T-helper 1 cell (primary cell): ENCODE results near the gene LYPD5.
"Not testable (repeated sequence)": the region's sequence is repeated elsewhere in the genome, so short reads cannot be mapped to it uniquely, and the experiment has no call there.

Experiments used
- DNase-seq, 5 donors: peaks; one replicate each; pipeline ENCODE4 v3.0.0-alpha.2; 2012 to 2020

Gene LYPD5

DNA sequence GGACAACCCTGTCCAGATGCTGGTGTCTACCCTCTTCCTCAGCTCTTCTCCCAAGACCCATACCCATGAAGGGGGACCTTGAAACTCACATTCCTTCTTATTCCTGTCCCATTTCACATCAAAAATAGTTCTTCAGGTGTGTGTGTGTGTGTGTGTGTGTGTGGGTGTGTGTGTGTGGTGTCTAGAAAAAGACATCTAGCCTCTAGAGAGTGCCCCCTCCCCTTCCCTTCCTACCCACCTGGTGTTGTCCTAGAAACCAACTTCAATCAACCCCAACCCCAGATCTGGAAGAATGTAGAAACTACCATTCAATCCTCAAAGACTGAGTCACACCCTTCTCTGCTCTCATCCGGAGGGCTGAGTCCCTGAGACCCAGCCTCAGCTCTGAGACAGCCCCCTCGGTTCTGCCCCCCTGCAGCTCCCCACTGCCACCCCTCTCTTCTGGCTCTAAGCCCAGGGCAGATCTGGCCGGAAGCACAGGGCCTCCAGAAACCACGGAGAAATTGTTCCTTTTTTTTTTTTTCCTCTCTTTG lies 25.0 kb downstream of the LYPD5 start:
- DNase-seq, result peak in 1 of 5 donors; percentile 46

- DNase-seq, result no peak
Measured at GRCh38 chr19:43776286-43776685, 26.0 kb downstream of the LYPD5 start.

- no peak for DNase-seq
Measured at GRCh38 chr19:43775299-43775890, 26.9 kb downstream of the LYPD5 start.

GRCh38 chr19:43774940-43775258 lies 27.3 kb downstream of the LYPD5 start:
- not testable (repeated sequence) for DNase-seq

DNA sequence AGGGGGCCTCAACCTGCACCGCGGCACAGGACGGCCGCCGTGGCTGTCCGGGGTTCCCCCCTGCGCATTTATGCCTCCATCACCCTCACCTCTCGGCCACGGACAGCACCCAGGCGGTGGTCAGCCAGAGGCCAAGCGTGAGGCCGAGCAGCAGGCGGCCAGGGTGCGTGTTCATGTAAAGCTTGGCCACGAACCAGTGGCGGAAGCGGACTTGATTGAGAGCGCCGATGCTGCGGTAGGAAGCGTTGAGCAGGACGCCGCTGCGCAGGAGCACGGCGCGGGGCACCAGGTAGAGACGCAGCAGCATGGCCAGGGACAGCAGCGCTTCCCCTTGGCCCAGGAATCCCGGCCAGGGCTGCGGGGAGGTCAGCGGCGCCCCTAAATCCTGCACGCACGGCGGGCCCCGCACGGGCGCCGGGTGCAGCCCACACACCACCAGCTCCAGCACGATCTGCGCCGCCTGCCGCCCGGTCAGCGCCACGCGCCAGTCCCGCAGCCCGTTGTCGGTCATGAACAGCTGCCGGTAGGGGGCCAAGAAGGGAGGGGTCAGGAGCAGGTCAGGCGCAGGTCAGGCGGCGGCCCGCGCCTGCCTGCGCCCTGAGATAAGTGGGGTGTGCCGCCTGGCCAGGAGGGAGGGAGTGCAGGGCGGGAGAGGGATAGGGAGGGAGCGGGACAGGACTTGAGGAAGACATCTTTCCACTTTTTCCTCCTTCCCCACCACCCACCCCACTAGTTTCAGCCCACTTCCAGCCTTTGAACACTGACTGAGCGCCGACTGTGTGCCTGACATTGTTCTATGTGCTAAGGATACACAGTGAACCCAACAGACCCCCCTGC lies 27.9 kb downstream of the LYPD5 start:
- DNase-seq, result no peak

GRCh38 chr19:43773725-43774102 lies 28.5 kb downstream of the LYPD5 start:
- DNase-seq, result no peak

GRCh38 chr19:43769256-43769655 lies 33.0 kb downstream of the LYPD5 start:
- no peak for DNase-seq

DNA sequence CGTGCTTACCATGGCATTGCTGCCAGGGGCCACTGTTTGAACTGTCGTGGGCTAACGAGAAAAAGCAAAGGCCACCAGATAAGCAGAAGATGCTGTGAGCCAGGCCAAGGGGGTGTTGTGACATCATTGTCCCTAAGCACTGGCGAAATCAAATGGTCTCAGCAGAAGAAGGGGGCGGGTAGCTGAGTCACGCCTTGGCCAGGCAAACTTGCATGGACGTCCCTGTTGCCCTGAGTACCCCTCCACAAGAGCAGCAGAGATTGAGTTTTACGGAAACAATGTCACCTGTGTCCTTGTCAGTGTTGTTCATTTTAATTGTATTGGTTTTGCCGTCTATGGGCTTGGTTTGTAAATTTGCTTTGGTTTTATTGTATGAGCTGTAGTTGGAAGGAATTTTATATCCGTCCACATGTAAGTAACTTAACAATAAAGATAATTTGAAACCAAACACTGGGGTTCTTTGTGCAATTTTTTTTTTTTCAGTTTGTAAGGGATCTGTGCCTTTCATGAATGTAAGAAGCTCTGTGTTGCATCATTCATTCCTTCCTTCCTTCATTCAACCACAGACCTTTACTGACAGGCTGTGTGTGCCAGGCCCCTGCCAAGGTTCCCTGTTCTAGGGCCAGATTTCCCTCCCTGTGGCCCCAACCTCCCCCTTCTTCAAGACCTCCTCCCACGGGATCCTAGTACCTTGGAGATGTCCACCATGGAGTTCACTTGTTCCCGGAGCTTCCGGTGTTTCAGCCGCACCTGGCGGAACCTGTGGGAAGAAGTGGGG lies 33.8 kb downstream of the LYPD5 start:
- no peak for DNase-seq

GRCh38 chr19:43767818-43768217 lies 34.4 kb downstream of the LYPD5 start:
- no peak for DNase-seq

- no peak for DNase-seq
Measured at GRCh38 chr19:43767316-43767715, 34.9 kb downstream of the LYPD5 start.

- DNase-seq, result no peak
Measured at GRCh38 chr19:43766755-43767043, 35.5 kb downstream of the LYPD5 start.

GRCh38 chr19:43765109-43765876 lies 37.0 kb downstream of the LYPD5 start:
- peak; percentile 32 to 94 (median 58) for DNase-seq

GRCh38 chr19:43764684-43765083 lies 37.6 kb downstream of the LYPD5 start:
- not testable (repeated sequence) for DNase-seq

- no peak for DNase-seq
Measured at GRCh38 chr19:43763473-43763939, 38.7 kb downstream of the LYPD5 start.

GRCh38 chr19:43762814-43763213 lies 39.4 kb downstream of the LYPD5 start:
- no peak for DNase-seq

GRCh38 chr19:43760941-43761340 lies 41.3 kb downstream of the LYPD5 start:
- no peak for DNase-seq

DNA sequence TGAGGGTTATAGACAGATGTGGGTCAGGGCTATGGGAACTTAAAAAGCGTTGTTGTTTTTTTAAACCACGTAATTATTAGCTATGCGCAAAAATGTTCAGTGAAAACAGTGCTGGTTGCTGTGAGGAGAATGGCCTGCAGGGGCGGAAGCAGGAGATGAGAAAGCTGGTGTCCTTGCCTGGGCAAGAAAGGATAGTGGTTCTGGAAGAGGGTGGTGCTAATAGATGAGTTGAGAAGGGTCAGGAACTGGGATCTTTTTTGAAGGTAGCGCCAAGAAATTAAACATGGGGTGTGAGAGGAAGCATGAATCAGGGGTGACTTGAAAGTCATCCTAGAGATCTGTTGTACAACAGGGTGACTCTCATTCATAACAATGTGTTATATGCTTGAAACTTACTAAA lies 42.7 kb downstream of the LYPD5 start:
- no peak for DNase-seq

GRCh38 chr19:43755256-43755801 lies 46.9 kb downstream of the LYPD5 start:
- peak; percentile 66 to 86 (median 75) for DNase-seq

GRCh38 chr19:43754503-43755255 lies 47.6 kb downstream of the LYPD5 start, which contains the start of gene SMG9:
TSS of gene SMG9 (minus strand) at chr19:43754962. CDS start at chr19:43750741, 4,221 bp downstream.
- DNase-seq, result peak; percentile 98 to 99 (median 99)

DNA sequence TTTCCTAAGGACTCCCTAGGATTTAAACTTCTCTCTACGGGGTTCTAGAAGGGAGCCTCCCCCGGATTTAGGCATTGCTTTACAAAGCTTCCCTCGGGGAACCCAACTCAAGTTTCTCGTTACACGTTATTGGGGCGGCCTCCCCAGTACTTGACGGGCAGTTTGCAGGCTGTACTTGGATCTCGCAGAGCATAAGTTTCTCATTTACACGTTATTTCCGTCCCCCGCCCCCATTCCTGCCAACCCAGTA lies 48.1 kb downstream of the LYPD5 start:
- no peak for DNase-seq

- peak in 1 of 5 donors; percentile 47 for DNase-seq
Measured at GRCh38 chr19:43752287-43752875, 49.9 kb downstream of the LYPD5 start.
